GM18868 (cell line): ENCODE results near the gene KIF26A.

Experiments used
- ATAC-seq: cut with Tn5 transposase; IDR thresholded peaks from one replicate; pipeline ENCODE4 v1.9.1; 2021; ENCODE audit warnings: mild to moderate bottlenecking, moderate library complexity; ENCODE audit not compliant: unreplicated experiment

The KIF26A gene

DNA sequence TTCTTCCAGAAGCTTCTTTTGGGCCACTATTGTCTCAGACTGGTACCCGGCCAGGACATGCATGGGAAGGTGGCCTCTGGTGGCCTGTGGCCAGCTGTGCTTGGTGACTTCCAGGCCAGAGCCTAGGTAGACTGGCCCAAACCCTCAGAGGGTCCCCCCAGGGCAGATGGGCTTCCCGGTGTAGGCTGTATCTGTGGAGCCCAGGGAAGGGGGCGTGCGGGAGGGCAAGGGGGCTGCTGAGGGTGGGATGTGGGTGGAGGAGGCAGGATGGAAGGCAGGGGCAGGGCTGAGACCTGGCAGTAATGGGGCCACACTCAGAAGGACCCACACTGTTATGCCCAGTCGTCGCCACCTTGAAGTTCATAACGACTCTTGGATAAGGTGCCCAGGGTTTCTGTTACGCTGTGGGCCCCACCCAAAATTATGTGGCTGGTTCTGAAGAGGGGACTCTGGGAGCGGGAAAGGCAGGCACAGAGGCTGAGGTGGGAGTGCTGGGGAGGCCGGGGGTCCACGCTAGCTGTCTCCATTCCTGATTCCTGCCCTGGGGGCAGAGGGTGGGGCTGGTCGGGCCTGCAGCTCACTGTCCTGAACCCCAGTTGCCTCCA is 52.1 kb downstream of the KIF26A start:
- no peak for ATAC-seq

DNA sequence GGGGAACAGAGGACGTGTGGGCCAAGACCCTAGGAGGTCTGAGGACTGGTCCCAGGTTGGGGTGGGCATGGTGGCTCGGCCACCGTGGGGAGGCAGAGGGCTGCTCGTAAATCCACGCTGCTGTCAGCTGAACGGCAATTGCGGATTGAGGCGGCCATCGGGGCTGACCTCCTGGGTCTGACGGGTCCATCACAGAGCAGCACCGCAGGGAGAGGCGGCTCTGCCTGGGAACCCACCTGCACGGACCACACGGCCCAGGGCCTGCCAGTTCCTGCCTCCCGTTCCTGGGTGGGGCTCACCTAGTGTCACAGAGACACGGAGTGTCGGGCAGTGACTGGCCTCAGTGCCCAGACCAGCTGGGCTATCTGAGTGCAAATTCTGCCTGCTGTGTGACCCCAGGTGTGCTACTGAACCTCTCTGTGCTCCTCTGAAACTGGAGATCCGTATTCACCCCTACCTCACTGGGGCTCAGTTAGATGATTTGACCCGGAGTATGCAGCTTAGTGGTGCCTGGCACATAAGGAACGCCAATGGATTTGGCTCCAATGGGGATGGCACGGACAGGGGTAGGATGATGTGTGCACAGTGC is 53.1 kb downstream of the KIF26A start:
- ATAC-seq, result no peak

DNA sequence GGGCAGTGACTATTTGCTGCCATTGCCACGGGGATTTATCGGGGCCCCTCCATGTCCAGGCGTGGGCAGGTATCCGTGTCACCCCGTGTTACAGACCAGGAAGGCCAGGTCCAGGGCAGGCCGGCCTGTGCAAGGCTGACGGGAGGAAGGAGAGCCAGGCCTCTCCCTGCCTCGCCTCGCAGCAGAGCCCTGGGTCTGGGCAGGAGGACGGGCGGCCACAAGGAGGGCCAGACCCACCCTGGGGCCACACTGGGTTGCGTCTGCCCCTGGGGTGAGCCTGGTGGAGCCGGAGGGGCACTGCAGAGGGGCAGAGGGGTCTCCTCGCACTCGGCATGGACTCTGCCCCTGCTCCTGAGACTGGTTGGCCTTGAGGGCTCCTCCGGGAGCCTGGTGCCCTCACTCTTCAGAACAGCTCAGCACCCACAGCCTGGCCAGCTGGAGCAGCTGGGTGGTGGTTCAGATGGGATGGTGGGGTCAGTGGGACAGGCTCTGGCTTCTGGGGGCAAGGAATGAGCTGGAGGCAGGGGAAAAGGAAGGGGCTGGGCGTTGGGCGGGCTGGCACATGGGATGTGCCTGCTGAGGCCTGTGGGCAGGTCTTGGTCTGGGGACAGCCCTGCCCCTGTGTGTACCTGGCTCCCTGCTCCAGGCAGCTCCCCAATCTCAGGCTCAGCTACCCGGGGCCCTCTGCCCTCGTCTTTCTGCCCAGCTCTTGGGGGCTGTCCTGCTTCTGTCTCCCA is 53.9 kb downstream of the KIF26A start:
- no peak for ATAC-seq

DNA sequence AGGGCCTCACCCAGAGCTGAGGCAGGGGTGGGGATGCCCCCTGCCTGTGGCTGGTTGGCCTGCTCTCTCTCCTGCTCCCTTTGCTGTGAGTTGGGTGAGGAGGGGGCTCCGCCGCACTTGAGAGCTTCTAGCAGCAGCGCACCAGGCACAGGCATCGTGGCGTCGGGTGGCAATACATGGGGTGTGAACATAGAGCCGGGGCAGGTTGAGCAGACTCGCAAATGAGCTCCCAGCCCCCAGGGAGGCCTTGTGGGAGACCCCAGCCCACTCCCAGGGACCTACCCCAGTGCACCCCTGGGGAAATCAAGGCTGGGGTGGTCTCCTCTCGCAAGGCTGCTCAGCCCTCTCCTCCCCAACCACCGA is 54.5 kb downstream of the KIF26A start:
- no peak for ATAC-seq

DNA sequence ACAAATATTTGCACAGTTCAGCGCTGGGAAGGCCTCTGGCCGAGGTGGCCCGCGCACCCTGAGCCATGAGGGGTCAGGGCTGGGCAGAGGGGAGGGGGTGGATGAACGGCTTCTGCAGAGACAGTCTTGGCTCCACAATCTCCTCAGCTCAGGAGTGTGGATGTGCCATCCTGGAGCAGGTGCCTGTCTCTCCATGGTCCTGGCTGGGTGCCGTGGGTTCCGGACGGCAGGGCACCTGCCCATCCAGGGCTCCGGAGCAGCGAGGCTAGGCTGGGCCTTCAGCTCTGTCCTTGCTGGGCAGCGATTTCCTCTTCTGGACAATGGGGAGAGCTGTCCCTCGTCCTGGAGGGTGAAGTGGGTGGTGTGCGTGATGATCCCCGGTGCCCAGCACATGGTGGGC is 55.6 kb downstream of the KIF26A start:
- no peak for ATAC-seq

DNA sequence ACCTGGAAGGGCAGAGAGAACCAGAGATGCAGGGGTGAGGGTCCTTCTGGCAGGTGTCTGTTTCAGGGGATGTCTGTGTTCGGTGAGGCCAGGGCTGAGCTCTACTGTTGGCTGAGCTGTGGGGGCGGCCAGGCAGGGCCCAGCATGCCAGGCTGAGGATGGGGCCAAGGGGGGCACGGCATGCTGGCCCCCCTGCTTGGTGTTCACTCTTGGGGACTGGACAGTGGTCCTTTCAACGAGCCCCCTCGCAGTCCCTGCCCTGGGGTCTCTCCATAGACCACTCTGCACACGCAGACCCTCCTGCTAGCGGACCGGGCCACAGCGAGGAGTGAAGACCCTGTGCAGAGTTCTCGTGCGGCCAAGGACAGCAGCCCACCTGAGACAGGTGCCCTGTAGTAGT is 56.3 kb downstream of the KIF26A start:
- no peak for ATAC-seq

DNA sequence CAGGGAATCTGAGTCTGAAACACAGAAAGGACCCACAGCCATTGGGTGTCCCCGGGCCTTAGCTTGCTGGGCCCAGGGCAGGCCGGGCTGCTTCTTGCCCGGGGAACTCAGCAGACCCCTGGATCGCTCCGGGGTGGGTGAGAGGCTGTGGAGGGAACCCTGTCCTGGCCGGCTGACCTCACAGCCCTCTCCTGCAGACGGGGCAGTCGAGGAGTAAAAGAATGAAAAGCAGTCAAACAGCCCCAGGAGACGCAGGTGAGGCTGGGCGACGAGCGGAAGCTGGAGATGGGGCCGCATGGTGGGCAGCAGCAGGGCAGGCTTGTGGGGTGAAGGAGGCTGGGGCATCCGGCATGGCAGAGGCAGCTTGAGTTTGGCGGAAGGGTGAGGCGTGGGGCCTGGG is 57.0 kb downstream of the KIF26A start:
- ATAC-seq, result no peak

DNA sequence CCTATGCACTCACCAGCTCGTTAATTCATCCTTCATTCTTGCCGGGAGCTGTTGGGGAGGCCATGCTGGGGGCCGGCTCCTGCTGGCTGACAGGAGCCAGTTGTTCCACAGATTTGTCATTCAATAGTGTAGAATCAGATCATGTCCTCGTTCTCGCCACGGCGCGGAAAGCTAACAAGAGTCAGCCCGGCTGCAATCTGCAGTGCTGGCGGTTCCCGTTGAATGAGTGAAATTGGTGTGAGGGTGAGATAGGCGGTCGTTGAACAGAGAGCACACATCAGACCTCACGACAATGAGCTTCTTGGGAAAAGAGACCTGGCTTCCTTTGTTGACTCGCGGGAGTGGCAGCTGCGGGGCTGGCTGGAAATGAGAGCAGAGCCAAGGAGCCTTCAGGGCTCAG is 57.5 kb downstream of the KIF26A start:
- ATAC-seq, result no peak

DNA sequence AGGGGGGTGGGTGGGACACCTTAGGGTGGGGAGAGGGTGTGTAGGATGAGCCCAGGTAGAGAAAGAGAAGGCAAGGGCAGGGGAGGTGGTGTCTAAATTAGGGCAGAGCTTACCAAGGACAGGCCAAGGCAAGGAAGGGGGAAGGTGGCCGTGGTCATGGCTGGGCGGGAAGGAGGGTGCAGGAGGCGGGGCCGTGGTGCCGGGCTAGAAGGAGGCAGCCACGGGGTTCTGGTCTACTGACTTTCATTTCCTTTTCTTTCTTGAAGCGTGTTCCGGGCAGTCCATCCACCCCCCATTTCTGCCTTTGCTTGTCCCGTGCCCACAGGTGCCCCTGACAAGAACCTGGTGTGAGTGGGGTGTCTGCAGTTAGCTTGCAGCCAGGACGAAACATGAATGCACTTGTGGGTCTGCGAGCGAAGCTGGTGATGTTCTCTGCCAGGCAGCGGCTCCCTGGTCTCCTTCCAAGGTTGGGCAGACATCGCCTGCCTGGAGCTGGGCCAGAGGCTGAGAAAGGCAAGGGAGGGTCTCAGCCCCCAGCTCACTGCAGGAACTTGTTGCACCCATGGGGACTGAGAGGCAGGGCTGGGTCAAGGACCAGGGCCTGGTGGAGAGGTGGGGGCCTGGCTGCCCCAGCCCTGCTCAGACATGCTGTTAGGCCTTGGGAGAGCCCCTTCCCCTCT is 58.2 kb downstream of the KIF26A start:
- no peak for ATAC-seq

DNA sequence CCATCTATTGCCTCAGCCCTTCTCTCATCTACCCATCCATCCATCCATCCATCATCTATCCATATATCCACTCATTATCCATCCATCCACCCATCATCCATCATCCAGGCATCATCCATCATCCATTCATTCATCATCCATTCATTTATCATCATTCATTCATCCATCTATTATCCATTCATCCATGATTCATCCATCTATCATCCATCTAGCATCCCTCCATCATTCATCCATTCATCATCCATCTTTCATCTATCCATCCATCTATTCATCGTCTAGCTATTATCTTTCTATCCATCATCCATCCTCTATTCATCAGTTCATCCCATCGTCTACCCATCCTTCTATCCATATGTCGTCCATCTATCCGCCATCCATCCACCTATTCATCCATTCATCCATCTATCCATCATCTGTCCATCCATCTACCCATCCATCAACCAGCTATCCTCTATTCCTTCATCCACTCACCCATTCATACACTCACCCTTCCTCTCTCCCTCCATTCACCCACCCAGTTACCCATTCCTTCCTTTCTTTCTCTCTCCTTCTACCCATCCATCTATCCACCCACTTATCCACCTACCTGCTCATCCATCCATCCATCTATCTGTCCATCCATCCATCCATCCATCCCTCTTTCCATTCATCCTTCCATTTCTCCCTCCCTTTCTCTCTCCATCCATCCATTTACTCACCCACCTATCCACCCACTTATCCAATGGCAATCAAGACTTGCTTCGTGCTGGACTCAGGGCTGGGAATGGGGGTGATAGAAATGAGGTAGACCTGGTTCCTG is 59.3 kb downstream of the KIF26A start:
- no peak for ATAC-seq

DNA sequence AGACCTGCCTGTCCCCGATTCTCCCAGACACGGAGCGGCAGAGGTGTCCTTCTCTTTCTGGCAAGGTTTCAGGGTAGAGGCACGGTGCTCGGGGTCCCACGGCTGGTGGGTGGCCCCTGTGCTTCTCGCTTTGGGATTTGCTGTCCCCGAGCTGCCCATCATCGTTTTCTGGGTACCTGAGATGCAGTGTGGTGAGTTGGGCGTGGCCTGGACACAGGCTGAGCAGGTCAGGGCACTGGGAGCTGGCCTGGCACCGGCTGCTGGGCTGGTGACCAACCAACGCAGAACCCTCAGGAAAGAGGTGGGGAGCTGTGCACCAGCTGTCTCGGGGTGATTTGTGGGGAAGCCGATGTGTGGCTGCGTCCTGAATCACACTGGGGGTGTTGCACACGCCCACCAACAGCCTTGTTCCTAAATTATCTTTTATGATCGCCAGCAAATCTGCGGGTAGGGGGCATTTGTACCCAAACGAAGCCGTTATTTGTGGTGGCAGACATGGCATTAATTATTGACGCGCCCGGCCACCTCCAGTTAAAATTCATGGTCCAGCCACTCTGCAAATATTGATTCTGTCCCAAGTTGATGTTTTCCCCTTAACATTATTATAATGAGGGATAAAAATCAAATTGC is 61.0 kb downstream of the KIF26A start:
- no peak for ATAC-seq

DNA sequence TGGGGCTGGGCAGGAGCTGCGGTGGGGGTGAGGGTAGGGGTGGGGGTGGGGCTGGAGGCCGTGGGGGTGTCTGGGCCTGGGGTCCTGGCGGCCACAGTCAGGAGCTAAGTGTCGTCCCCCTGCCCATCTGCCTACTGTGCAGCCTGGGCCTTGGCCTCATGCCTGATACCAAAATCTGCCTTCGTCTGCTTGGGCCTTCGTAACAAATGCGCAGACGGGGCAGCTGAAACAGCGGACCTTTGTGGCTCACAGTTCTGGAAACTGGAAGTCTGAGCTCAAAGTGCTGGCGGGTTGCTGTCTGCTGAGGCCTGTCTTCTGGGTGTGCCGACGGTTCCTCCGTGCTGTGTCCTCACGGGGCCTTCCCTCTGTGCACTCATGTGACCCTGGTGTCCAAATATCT is 61.7 kb downstream of the KIF26A start:
- ATAC-seq, result no peak

DNA sequence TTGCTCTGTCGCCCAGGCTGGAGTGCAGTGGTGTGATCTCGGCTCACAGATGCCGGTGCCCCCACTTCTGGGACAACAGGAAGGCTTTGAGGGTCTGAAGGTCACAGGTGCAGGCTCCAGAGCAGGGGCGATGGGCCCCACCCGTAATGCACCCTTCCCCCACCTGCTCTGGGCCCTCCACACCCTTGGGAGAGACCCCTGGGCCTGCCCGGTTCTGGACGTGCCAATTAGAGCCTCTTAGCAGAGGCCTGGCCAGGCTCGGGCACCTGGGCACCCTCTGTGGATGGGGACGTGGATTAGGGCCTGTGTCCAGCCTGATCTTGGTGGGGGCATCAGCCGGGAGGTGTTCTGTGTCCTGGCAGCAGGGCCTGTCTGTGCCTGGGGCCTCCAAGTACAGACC is 62.2 kb downstream of the KIF26A start:
- ATAC-seq, result no peak

DNA sequence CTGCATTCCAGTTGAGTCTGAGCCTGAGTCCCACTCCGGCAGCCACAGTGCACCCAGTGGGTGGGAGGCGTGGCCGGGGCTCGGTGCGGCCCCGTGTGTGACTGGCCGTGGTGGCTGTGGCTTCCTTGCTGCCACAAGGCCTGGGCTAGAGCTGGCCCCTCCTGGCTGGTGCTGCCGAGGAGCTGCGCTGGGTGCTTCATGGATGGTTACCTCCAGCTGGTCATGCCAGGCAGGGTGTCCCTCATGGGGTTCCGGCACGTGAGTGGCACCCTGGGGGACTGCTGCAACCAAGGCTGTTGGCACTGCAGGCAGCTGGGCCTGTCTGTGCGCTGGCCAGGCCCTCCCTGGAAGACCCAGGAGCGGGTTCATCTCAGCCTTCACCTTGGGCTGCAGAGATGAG is 62.7 kb downstream of the KIF26A start:
- no peak for ATAC-seq

DNA sequence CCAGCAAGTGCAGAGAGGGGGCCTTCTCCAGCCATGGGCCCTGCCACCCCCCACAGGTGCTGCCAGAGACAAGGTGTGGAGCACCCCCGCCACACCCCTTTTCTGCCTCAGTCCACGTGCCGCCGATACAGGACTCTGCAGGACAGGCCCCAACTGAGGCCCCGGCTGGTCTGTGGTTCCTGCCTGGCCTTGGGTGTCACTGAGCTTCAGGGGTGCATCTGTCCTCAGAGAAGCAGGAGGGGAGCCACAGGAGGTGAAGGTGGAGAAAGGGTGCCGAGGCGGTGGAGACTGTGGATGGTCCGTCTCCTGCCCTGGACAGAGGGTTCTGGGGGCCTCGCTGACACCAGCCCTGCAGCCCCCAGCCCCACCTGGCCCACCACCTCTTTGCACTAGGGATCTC is 63.1 kb downstream of the KIF26A start:
- no peak for ATAC-seq

DNA sequence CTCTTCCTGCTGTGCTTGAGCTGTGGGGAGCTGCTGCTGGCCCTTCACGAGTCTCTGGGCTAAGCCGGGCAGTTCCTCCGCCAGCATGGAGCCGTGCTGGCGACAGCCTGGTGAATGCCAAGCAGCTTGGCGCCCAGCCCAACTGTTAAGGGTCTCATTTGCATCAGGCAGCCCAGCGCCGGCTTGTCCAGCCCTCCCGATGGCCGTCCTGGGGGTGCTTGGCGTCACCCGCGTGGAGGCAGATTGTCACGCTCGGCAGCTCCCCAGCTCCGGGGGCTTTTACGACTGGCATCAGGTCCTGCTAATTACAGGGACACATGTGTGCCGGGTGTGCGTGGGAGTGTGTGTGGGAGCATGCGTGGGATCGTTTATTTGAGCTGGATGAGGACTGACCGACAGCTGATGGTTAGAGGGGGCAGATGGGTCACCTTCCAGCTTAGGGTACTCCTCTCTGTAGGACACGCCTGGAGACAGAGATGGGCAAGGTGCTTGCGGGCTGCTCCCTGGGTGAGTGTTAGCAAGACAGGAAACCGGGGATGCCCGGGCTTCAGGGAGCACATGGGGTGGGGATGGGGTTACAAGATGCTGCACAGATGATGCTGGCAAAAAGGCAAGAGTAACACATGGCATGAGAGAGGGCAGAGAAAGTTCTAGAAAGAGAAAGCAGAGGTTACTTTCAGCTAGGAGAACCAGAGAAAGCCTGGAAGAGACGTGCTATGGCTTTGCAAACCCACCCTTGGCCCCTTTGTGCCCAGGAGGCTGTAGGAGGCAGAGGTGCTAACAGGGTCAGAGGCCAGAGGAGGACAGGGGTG is 64.1 kb downstream of the KIF26A start:
- ATAC-seq, result no peak

DNA sequence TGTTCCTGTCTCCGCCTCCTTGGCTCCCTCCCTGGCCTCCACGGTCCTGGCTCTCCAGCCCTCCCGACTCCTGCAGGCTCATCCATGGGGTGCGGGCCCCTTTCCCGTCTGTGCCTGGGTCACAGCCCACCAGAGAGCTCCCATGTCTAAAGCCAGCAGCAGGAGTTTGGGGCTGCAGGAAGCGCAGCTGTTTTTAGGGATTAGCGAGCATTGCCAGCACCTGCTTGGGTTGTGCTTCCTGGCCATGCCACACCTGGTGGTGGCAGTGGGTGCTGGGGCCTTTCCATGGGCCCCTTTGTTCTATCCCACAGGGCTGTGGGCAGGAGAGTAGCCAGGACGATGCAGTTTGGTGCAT is 64.7 kb downstream of the KIF26A start:
- ATAC-seq, result no peak

DNA sequence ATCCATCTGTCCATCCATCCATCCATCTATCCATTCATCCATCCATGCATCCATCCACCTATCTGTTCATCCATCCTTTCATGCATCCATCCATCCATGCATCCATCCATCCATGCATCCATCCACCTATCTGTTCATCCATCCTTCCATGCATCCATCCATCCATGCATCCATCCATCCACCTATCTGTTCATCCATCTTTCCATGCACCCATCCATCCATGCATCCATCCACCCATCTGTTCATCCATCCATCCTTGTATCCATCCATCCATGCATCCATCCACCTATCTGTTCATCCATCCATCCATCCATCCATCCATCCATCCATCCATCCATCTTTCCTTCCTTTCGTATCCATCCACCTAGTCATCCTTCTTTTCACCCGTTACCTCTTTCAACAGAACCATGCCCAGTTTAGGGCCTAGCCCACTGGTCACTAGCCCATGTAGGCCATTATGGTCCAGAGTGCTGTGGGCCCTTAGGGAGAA is 66.3 kb downstream of the KIF26A start:
- ATAC-seq, result no peak

DNA sequence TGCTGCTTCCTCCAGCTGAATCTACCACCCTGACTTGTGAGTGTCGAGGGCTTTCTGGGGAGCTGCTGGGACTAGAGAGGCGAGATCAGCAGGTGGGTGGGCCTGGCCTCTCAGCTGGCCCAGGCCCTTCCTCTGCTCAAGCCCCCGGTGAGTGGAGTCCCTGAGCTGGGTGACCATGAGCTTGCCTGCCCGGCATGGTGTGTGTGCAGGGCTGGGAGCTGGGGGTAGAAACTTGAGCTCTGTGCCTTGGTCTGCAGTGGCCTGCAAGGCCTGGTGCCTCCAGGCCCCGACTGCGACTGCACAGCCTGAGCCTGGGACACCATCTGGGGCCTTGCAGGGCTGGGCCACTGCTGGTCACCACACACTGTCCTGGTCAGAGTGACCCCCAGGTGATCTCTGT is 67.4 kb downstream of the KIF26A start:
- ATAC-seq, result no peak
